HEK293T (cell line): ENCODE measurements around the gene PTPN11.

Source experiments
- CTCF ChIA-PET: fragments of 350-600 bp; formaldehyde crosslinking; extraction: SDS; loops from one replicate; lab custom pipeline; 2021; ENCODE audit warnings: antibody characterized with exemption, inconsistent platforms; lab: Yijun Ruan, JAX
- POLR2A ChIA-PET: fragments of 350-600 bp; formaldehyde crosslinking; extraction: SDS; loops from one replicate; lab custom pipeline; 2020; ENCODE audit warnings: antibody characterized with exemption, inconsistent platforms; lab: Yijun Ruan, JAX
- DNase-seq: peaks from one replicate; pipeline ENCODE4 v3.0.0; 2012; ENCODE audit warnings: mixed read lengths; ENCODE audit errors: extremely low spot score
- ARNT ChIP-seq: fragments of 450-650 bp; IDR thresholded peaks from 2 replicates; pipeline ENCODE4 v1.6.1; 2017; ENCODE audit warnings: mild to moderate bottlenecking
- BHLHE40 ChIP-seq: fragments of 450-650 bp; IDR thresholded peaks from 2 replicates; pipeline ENCODE4 v1.6.1; 2016; ENCODE audit warnings: mild to moderate bottlenecking, moderate library complexity, borderline replicate concordance
- CTBP1 ChIP-seq: fragments of 450-650 bp; IDR thresholded peaks from 2 replicates; pipeline ENCODE4 v1.6.1; 2016; ENCODE audit warnings: borderline replicate concordance
- ELF4 ChIP-seq: fragments of 450-650 bp; IDR thresholded peaks from 2 replicates; pipeline ENCODE4 v1.6.1; 2017; ENCODE audit warnings: antibody characterized with exemption
- FOXA1 ChIP-seq: fragments of 450-650 bp; IDR thresholded peaks from 2 replicates; pipeline ENCODE4 v1.6.1; 2016; ENCODE audit warnings: mild to moderate bottlenecking
- FOXK2 ChIP-seq: fragments of 450-650 bp; IDR thresholded peaks from 2 replicates; pipeline ENCODE4 v1.6.1; 2016; ENCODE audit warnings: mild to moderate bottlenecking
- FOXM1 ChIP-seq: fragments of 450-650 bp; IDR thresholded peaks from 2 replicates; pipeline ENCODE4 v1.6.1; 2017; ENCODE audit warnings: mild to moderate bottlenecking, borderline replicate concordance
- HDGF ChIP-seq: fragments of 450-650 bp; IDR thresholded peaks from 2 replicates; pipeline ENCODE4 v1.6.1; 2017; ENCODE audit warnings: antibody characterized with exemption, borderline replicate concordance
- L3MBTL2 ChIP-seq: fragments of 450-650 bp; conservative IDR thresholded peaks from 2 replicates; pipeline ENCODE4 v1.6.1; 2016; ENCODE audit warnings: mild to moderate bottlenecking
- LEF1 ChIP-seq: fragments of 450-650 bp; IDR thresholded peaks from 2 replicates; pipeline ENCODE4 v1.6.1; 2017; ENCODE audit warnings: mild to moderate bottlenecking, borderline replicate concordance
- NFRKB ChIP-seq: fragments of 450-650 bp; IDR thresholded peaks from 2 replicates; pipeline ENCODE4 v1.6.1; 2016; ENCODE audit warnings: mild to moderate bottlenecking, moderate library complexity
- PKNOX1 ChIP-seq: fragments of 450-650 bp; IDR thresholded peaks from 2 replicates; pipeline ENCODE4 v1.6.1; 2016
- SP1 ChIP-seq: fragments of 450-650 bp; IDR thresholded peaks from 2 replicates; pipeline ENCODE4 v1.6.1; 2017
- SUZ12 ChIP-seq: fragments of 450-650 bp; IDR thresholded peaks from 2 replicates; pipeline ENCODE4 v1.6.1; 2016; ENCODE audit warnings: mild to moderate bottlenecking
- TARDBP ChIP-seq: fragments of 450-650 bp; IDR thresholded peaks from 2 replicates; pipeline ENCODE4 v1.6.1; 2016
- ZNF384 ChIP-seq: fragments of 450-650 bp; IDR thresholded peaks from 2 replicates; pipeline ENCODE4 v1.6.1; 2016

The PTPN11 gene

GRCh38 chr12:112524269-112524668, 105.5 kb downstream of the PTPN11 start:
- TF ChIP-seq CTBP1 = no peak
- no peak for TF ChIP-seq FOXA1
- TF ChIP-seq ELF4 = no peak
- no peak for TF ChIP-seq ARNT
- TF ChIP-seq TARDBP = no peak
- TF ChIP-seq SP1 = no peak
- no peak for TF ChIP-seq SUZ12
- no peak for TF ChIP-seq NFRKB
- no peak for TF ChIP-seq LEF1
- TF ChIP-seq HDGF = no peak
- TF ChIP-seq BHLHE40 = no peak
- TF ChIP-seq FOXK2 = no peak
- TF ChIP-seq PKNOX1 = no peak
- no peak for TF ChIP-seq ZNF384
- TF ChIP-seq L3MBTL2 = no peak
- no peak for TF ChIP-seq FOXM1
- no peak for DNase-seq
- ChIA-PET POLR2A (no interaction called here), CTCF (no interaction called here)

GRCh38 chr12:112524676-112525425, 106.1 kb downstream of the PTPN11 start:
- ChIA-PET POLR2A (no interaction called here), CTCF (no interaction called here)
- TF ChIP-seq ZNF384 (no peak), HDGF (no peak), PKNOX1 (no peak), NFRKB (no peak), CTBP1 (no peak), L3MBTL2 (no peak), FOXK2 (no peak)
- peak; percentile 35 for DNase-seq

- no peak for DNase-seq
- TF ChIP-seq ARNT (no peak), L3MBTL2 (no peak), HDGF (no peak), ZNF384 (no peak), SUZ12 (no peak), TARDBP (no peak), FOXM1 (no peak), ELF4 (no peak), CTBP1 (no peak), FOXK2 (no peak), PKNOX1 (no peak), BHLHE40 (no peak), LEF1 (no peak)
- ChIA-PET CTCF (no interaction called here), POLR2A (no interaction called here)
Measured at GRCh38 chr12:112525426-112525809, 106.7 kb downstream of the PTPN11 start.

- CTCF ChIA-PET = no interaction called here
- no peak for DNase-seq
- TF ChIP-seq PKNOX1 = no peak
- TF ChIP-seq FOXM1 = no peak
- no peak for TF ChIP-seq ELF4
- TF ChIP-seq FOXK2 = no peak
- no peak for TF ChIP-seq FOXA1
- no peak for TF ChIP-seq CTBP1
- no peak for TF ChIP-seq TARDBP
- no peak for TF ChIP-seq L3MBTL2
- TF ChIP-seq HDGF = no peak
- no peak for TF ChIP-seq ARNT
- TF ChIP-seq NFRKB = no peak
- TF ChIP-seq SUZ12 = no peak
- TF ChIP-seq LEF1 = no peak
- no peak for TF ChIP-seq SP1
- no peak for TF ChIP-seq BHLHE40
- TF ChIP-seq ZNF384 = no peak
- POLR2A ChIA-PET = interaction anchor here (0.6 kb wide), 1 partner anchor 1505 kb away, joined by 4 read pairs; no protein-coding TSS in a partner anchor
Measured at GRCh38 chr12:112527082-112527481, 108.3 kb downstream of the PTPN11 start.

GRCh38 chr12:112527501-112527900, 108.8 kb downstream of the PTPN11 start:
- no peak for DNase-seq
- CTCF ChIA-PET = no interaction called here
- POLR2A ChIA-PET = interaction anchor here (0.6 kb wide), 1 partner anchor 1506 kb away, joined by 4 read pairs; no protein-coding TSS in a partner anchor
- no peak for TF ChIP-seq L3MBTL2
- TF ChIP-seq ZNF384 = no peak
- TF ChIP-seq FOXK2 = no peak
- TF ChIP-seq ARNT = no peak
- no peak for TF ChIP-seq ELF4
- TF ChIP-seq SP1 = no peak
- no peak for TF ChIP-seq BHLHE40
- TF ChIP-seq LEF1 = no peak
- TF ChIP-seq NFRKB = no peak
- TF ChIP-seq SUZ12 = no peak
- no peak for TF ChIP-seq PKNOX1
- TF ChIP-seq FOXM1 = no peak
- TF ChIP-seq TARDBP = no peak
- no peak for TF ChIP-seq HDGF
- no peak for TF ChIP-seq FOXA1
- no peak for TF ChIP-seq CTBP1
